CD4-positive, alpha-beta T cell treated with Interleukin-6 for 4 hours (primary cell): ENCODE measurements around the gene HLA-B.
A peak's percentile ranks its signal among the peaks of the same experiment; 100 is the strongest.
"Not testable (repeated sequence)": the region's sequence is repeated elsewhere in the genome, so short reads cannot be mapped to it uniquely, and the experiment has no call there.

Source experiments
- DNase-seq: peaks from one replicate; pipeline ENCODE4 v3.0.0-alpha.2; 2020; ENCODE audit warnings: mixed read lengths

The HLA-B gene

GRCh38 chr6:31381666-31382065 is 24.7 kb upstream of the HLA-B start:
- DNase-seq: no peak

GRCh38 chr6:31379850-31380249 is 22.9 kb upstream of the HLA-B start:
- no peak for DNase-seq

DNA sequence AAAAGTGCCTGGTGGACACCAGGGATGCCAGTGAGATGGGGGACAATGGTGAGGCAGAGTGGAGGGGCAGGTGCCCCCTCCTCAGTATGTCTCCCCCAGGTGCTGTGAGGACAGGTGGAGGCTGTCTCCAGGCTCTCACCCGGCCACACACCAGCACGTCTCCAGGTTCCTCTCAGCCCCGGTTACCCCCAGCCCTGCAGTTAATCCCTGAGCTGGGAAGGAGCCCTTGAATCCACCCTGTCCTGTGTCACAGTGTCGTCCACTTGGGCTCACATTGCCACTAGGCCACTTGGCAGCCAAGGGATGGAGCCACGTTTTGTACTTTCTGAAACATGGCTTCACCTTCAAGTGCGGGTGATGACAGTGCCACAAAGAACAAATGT is 21.7 kb upstream of the HLA-B start:
- DNase-seq: no peak

DNA sequence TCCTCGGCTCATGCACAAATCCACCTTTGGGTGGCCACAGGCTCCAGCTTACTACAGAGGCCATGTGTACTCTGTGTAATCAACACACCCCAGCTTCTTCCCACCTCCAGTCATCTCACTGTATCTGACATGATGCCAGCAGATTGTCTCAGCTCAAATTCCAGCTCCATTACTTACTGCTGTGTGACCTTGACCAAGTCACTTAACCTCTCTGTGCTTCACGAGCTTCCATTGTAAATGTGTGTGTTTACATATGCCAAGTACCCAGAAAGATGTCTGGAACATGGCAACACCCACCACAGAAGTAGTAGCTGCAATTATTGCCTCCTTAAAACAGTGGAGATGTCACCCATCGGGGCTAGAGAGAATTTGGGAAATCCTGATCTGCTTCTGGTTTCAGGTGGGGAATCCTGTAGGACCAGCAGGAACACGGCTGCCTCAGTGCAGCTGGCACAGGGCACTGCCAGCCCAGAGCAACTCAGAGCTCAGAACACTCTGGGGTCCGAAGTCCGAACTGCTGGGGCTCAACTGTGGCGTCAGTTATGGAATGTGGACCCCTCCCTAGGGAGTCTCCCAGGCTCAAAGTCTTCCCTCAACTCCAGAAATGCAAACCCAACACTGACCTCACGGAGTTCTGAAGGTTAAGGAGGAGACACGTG is 21.2 kb upstream of the HLA-B start:
- no peak for DNase-seq

GRCh38 chr6:31377029-31377428 is 20.1 kb upstream of the HLA-B start:
- DNase-seq: no peak

DNA sequence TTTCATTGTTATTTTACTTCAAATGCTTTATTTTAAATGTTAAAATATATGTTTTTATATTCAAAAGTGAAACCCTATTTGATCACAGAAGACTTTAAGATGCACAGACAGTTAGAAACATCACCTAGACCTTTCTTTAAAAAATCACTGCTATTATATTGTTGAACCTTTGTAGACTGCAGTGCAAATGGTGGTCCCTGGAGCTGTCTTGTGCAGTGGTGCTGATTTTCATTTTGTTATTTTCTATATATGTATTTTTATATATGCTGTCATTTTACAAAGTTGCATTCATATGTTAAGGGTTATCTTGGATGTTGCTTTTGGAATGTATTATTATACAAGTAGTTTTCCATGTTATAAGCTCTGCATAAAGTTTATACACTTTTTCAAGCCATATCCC is 18.7 kb upstream of the HLA-B start:
- DNase-seq: no peak

DNA sequence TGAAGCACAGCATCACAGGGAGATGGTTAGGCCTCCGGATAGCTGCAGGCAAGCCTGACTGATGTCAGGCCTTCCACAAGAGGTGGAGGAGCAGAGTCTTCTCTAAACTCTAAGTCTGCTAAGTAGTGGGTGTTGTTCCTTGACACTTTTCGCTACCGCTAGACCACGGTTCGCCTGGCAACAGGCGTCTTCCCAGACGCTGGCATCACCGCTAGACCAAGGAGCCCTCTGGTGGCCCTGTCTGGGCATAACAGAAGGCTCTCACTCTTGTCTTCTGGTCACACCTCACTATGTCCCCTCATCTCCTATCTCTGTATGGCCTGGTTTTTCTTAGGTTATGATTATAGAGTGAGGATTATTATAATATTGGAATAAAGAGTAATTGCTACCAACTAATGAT is 17.1 kb upstream of the HLA-B start:
- not testable (repeated sequence) for DNase-seq

DNA sequence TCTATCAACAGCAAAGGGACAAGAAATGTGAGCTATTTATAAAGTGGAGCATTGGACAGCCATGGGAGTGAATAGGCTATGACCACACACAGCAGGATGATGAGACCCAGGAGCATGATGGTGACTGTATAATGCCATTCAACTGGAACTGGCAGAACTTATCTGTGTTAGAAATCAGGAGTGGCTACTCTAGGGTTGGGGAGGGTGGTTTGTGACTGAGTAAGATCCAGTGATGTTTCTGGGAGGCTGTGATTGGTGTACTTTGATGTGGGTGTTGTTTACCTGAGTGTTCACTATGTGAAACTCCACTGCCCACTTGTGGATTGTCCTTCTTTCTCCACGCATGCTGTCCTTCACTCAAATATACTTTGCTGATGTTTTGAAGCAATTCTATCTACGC is 11.5 kb upstream of the HLA-B start:
- no peak for DNase-seq

DNA sequence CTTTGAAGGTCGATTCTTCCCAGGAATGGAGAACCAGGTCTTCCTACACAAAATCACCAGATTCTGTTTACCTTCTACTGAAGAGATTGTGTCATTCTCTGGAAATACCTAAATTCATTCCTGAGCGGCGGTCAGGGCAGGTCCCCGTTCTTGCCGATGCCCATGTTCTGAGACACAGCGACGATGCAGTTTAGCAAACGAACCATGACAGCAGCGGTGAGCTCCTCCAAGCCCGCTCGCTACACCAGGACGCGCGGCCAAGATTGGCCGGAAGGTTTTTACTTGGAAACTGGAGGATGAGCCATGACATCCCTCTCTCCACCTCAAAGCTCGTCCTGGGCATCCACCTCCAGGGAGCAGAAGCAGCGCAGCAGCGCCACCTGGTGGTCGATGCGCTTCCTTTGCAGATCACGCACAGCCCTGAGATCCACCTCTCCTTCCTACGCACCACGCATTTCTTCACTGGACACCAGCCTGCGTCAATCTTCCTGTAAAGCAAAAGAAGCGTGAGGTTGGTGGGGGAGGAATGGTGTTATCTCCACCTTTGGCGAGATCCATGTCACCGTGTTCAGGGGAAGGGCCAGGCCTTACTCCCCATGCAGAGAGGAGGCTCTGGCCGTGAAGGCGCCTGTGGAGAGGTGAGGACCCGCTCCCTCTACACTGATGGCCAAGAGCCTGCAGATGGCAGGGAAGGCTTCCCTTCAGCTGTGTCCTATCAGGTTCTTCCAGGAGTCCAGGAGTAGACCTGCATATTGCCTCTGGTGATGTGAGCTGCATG is 9.9 kb upstream of the HLA-B start:
- DNase-seq: peak; percentile 95

- DNase-seq: no peak
Observed at GRCh38 chr6:31365864-31366263, 8.9 kb upstream of the HLA-B start.

DNA sequence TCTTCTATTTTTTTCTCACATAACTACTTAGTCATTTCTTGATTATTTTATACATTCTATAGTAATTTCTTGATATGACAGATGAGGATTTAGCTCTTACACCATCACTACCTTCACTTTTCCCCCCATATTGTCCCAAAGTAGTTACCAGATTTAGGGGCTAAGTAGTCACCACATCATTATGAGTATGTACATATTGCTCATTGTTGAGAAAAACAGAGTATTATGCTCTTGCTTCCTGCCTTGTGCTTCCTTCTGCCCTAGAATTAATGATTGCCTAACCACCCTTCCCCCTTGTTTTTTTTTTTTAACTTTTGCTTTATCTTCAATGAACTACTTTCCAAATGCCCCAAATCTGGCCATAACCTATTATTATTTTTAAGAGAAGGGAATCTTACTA is 6.8 kb upstream of the HLA-B start:
- DNase-seq: no peak

DNA sequence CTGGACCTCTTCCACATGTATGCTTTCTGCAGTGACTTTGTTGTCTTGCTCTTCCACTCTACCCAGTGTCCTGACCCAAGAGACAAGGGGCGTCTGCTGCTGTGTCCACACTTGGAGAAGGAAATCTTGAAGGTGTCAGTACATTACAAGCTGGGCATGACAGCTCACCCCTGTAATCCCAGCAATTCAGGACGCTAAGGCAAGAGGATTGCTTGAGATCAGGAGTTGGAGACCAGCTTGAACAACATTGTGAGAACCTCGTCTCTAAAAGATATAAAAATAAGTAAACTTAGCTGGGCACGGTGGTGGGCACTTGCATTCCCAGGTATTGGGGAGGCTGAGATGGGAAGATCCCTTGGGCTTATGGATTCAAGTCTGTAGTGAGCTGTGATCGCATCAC is 5.8 kb upstream of the HLA-B start:
- DNase-seq: no peak

- DNase-seq: no peak
Observed at GRCh38 chr6:31359581-31359980, 2.6 kb upstream of the HLA-B start.

DNA sequence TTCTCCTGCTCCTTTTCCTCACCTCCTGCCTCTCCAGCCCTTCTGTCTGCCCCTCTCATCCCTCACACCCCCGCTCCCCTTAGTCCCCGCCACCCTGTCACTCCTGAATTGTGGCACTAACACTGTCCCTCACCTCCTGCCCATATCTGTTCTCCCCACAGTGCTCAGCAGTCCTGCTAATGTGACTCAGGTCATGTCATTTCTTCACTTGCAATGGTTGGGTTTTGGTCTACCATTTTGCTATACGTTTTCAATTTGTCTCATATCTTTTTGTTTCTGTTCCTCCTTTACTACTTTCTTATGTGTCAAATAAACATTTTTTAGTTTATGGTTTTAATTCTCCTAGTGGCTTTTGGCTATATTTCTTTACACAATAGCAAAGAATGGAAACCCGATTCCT is 1.3 kb upstream of the HLA-B start:
- no peak for DNase-seq

DNA sequence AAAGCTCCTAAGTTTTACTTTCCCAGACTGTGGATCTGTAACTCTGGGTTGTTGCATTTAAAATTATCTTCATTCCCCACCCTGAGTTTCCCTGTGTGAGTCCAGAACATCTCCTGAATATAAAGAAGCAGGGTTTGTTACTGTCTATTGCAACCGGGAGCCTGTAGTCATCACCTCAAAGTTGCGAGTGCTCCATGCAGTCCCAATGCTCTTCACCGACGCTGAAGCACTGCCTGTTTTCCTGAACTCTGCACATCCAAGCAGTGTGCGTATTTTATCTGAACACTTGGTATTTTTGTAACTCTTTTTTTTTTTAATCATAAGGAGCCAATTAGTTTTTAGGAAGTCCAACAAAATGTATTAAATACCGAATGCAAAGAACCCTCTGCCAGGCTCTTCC is 907 bp upstream of the HLA-B start:
- no peak for DNase-seq

DNA sequence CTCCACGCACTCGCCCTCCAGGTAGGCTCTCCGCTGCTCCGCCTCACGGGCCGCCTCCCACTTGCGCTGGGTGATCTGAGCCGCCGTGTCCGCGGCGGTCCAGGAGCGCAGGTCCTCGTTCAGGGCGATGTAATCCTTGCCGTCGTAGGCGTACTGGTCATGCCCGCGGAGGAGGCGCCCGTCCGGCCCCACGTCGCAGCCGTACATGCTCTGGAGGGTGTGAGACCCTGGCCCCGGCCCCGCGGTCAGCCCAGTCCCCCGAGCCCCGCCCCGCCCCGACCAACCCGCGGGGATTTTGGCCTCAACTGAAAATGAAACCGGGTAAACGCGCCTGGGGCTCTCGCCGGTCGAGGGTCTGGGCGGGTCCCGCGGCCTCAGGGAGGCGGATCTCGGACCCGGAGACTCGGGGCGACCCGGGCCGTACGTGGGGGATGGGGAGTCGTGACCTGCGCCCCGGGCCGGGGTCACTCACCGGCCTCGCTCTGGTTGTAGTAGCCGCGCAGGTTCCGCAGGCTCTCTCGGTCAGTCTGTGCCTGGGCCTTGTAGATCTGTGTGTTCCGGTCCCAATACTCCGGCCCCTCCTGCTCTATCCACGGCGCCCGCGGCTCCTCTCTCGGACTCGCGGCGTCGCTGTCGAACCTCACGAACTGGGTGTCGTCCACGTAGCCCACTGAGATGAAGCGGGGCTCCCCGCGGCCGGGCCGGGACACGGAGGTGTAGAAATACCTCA is 598 bp downstream of the HLA-B start:
- peak; percentile 53 for DNase-seq

GRCh38 chr6:31355583-31355948 is 1.4 kb downstream of the HLA-B start:
- DNase-seq: no peak

DNA sequence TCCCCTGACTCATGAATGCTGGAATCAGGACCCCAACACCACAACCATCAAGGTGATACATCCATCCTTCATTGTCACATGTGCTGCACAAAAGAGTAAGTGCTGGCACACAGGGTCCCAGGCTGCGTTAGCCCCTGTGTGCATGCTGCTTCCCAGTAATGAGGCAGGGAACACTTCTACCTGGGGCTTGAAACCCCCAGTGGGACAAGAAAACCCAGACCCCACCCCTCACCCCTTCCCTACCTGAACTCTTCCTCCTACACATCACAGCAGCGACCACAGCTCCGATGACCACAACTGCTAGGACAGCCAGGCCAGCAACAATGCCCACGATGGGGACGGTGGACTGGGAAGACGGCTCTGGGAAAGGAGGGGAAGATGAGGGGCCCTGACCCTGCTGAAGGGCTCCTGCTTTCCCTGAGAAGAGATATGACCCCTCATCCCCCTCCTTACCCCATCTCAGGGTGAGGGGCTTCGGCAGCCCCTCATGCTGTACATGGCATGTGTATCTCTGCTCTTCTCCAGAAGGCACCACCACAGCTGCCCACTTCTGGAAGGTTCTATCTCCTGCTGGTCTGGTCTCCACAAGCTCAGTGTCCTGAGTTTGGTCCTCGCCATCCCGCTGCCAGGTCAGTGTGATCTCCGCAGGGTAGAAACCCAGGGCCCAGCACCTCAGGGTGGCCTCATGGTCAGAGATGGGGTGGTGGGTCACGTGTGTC is 2.0 kb downstream of the HLA-B start:
- no peak for DNase-seq

DNA sequence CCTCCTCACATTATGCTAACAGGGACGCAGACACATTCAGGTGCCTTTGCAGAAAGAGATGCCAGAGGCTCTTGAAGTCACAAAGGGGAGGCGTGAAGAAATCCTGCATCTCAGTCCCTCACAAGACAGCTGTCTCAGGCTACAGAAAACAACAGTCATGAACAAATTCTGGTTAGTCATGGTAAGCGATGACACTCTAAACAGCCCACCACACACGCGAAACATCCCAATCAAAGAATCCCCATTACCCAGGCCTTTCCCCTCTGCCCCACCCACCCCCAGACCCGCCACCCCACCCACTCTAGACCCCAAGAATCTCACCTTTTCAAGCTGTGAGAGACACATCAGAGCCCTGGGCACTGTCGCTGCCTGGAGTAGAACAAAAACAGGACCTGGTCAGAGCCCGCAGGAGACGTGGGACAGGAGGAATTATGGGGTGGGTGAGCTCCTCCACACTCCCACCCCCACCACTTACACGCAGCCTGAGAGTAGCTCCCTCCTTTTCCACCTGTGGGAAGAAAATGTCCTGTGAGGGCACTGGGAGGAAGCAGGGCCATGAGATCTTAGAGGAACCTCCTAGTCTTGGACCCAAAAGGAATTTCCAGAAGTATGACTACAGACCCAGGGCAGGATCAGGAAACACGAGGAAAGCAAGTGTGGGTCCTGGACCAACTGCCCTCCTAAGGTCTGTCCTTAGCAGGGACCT is 2.7 kb downstream of the HLA-B start:
- peak; percentile 38 for DNase-seq

GRCh38 chr6:31353384-31353945 is 3.5 kb downstream of the HLA-B start:
- no peak for DNase-seq

DNA sequence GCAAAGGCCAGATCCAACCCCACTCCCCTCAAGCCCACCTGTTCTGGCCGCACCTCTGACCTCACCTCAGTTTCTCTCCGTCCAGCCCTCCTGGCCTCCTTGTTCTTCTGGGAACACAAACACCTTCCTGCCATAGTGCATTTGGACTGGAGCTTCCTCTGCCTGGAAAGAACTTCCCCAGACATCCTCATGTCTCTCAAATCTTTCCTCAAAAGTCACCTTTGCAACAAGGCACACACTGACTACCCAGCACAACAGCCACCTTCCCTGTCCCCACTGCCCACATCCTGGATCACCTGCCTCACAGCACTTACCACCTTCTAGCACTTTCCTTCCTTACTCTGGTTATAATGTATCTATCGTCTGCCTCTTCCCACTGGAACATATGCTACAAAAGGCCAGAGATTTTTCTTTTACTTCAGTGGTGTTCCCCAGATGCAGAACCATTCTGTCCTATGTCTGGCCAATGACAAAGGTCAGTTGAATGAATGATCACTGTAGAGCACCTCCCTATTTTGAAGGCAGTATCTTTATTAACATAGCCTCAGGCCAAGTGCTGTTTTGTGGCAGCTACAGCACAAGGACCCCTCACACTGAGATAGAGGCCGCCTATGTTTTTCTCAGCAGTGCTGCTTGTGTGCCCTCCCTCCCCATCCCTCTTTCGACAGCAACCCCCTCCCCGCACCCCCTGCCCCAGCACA is 4.1 kb downstream of the HLA-B start:
- peak; percentile 34 for DNase-seq

DNA sequence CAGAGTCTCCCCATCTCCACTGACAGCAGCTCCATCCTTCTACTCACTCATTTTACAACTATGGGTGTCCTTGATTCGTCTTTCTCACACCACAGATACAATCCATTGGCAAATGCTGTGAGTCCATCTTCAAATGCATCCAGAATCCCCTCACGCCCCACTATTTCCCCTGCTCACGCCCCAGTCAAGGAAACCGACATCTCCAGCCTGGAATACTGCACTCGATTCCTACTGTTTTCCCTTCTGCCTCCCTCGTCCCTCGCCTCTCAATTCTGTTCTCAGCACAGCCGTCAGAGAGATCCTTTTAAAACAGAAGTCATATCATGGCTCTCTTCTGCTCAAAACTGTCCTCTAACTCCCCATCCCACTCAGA is 4.7 kb downstream of the HLA-B start:
- DNase-seq: no peak
